ENCODE data around the gene VPS9D1.

The VPS9D1 gene

GRCh38 chr16:89720813-89721545, at the start of gene VPS9D1, which contains the start of gene ZNF276:
TSS of gene VPS9D1 (minus strand) at chr16:89720898. CDS start at chr16:89720861, 37 bp downstream.
TSS of gene ZNF276 (plus strand) at chr16:89721537. CDS start at chr16:89721641, 104 bp downstream.
- peak; percentile 78 for DNase-seq

GRCh38 chr16:89770367-89770766, 49.7 kb upstream of the VPS9D1 start:
- DNase-seq, result no peak

- DNase-seq, result no peak
Observed at GRCh38 chr16:89765292-89765830, 44.7 kb upstream of the VPS9D1 start.

- no peak for DNase-seq
Observed at GRCh38 chr16:89764711-89765201, 44.1 kb upstream of the VPS9D1 start.

GRCh38 chr16:89761304-89761922, 40.7 kb upstream of the VPS9D1 start:
- no peak for DNase-seq

- DNase-seq, result no peak
Observed at GRCh38 chr16:89759746-89760340, 39.1 kb upstream of the VPS9D1 start.

GRCh38 chr16:89749637-89750036, 28.9 kb upstream of the VPS9D1 start:
- no peak for DNase-seq

GRCh38 chr16:89748921-89749320, 28.2 kb upstream of the VPS9D1 start:
- DNase-seq, result no peak

GRCh38 chr16:89748076-89748475, 27.4 kb upstream of the VPS9D1 start:
- no peak for DNase-seq

GRCh38 chr16:89746043-89746442, 25.3 kb upstream of the VPS9D1 start:
- DNase-seq, result no peak

GRCh38 chr16:89744813-89745212, 24.1 kb upstream of the VPS9D1 start:
- DNase-seq, result no peak

- no peak for DNase-seq
Observed at GRCh38 chr16:89742948-89743347, 22.2 kb upstream of the VPS9D1 start.

GRCh38 chr16:89741342-89742014, 20.8 kb upstream of the VPS9D1 start:
- DNase-seq, result no peak

GRCh38 chr16:89739383-89739782, 18.7 kb upstream of the VPS9D1 start:
- DNase-seq, result no peak

GRCh38 chr16:89738538-89739317, 18.0 kb upstream of the VPS9D1 start:
- DNase-seq, result no peak

GRCh38 chr16:89738072-89738377, 17.3 kb upstream of the VPS9D1 start:
- no peak for DNase-seq

GRCh38 chr16:89737341-89738071, 16.8 kb upstream of the VPS9D1 start:
- DNase-seq, result no peak

- no peak for DNase-seq
Observed at GRCh38 chr16:89736554-89736953, 15.9 kb upstream of the VPS9D1 start.

- DNase-seq, result no peak
Observed at GRCh38 chr16:89733792-89734191, 13.1 kb upstream of the VPS9D1 start.

GRCh38 chr16:89733322-89733721, 12.6 kb upstream of the VPS9D1 start:
- DNase-seq, result no peak

- DNase-seq, result no peak
Observed at GRCh38 chr16:89732918-89733242, 12.2 kb upstream of the VPS9D1 start.

All from fibroblast of skin of right biceps (primary cell).